GM04504 (cell line): ENCODE data around the gene RASA2.

ENCODE experiments used
- DNase-seq: peaks from one replicate; pipeline ENCODE4 v3.0.0-alpha.2; 2012; ENCODE audit warnings: low read depth

RASA2 gene

DNA sequence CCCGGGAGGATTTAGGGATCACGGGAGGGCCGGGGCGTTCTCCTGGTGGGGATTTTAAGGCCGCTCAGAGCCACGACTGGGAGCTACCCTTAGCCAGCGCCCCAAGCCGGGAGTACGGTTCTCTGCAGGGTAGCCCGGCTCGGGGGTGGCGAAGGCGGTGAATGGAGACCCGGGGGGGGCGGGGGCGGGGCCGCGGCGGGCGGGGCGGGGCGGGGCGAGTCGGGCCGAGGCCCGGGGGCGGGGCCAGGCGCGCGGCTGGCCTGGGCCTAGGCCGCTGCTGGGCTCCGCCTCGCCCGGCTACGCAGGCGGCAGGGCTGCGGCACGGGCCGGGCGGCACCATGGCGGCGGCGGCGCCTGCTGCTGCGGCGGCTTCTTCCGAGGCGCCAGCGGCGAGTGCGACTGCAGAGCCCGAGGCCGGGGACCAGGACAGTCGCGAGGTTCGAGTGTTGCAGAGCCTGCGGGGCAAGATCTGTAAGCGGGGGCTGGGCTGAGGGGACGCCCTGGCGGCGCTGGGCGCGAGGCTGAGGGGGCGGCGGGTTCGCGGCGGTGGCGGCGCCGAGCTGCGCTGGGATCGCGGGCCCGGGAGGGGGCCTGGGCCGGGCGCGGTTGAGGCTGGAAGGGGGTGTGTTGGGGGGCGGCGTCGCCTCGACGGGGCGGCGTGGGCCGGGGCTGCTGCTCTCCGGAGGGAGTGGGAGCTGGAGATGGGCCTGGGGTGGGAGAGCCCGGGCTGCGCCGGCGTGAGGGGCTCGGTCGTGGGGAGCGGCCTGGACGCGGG, at the start of gene RASA2:
Gene RASA2 (plus strand): TSS at position 282 of the 775 bp plus-strand sequence. CDS start 57 bp downstream, at position 339.
- peak; percentile 41 for DNase-seq

GRCh38 chr3:141439589-141439988, 47.2 kb upstream of the RASA2 start:
- DNase-seq = no peak

DNA sequence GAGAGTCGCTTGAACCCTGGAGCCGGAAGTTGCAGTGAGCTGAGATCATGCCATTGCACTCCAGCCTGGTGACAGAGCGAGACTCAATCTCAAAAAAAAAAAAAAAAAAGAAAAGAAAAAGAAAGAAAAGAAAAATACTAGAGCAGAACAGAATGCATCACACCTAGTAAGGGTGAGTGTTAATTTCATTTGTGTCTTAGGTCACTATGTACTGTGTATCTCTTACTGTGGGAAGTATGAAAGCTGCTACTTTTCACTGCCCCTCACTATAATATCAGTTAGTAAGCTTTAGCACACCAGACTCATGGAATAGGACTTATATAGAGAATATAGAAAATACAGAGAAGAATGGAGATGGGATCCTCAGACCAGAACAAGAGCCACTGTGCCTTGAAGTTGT, 45.9 kb upstream of the RASA2 start:
- DNase-seq = no peak

GRCh38 chr3:141441381-141442364, 45.2 kb upstream of the RASA2 start:
- DNase-seq = no peak

GRCh38 chr3:141442446-141442845, 44.4 kb upstream of the RASA2 start:
- no peak for DNase-seq

DNA sequence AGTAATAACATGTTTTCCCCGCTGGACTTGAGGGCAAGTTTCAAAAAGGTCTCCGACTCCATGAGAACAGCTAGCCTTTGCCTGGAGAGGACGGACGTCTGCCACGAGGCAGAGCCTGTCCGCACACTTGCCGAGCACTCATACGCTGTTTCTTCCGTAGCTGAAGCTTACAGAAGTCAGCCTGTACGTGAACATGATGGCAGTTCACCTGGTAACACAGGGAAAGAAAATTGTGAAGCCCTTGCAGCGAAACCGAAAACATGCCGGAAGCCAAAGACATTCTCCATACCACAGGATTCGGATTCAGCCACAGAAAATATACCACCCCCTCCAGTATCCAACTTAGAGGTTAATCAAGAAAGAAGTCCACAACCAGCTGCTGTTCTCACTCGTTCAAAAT, 43.9 kb upstream of the RASA2 start:
- no peak for DNase-seq

DNA sequence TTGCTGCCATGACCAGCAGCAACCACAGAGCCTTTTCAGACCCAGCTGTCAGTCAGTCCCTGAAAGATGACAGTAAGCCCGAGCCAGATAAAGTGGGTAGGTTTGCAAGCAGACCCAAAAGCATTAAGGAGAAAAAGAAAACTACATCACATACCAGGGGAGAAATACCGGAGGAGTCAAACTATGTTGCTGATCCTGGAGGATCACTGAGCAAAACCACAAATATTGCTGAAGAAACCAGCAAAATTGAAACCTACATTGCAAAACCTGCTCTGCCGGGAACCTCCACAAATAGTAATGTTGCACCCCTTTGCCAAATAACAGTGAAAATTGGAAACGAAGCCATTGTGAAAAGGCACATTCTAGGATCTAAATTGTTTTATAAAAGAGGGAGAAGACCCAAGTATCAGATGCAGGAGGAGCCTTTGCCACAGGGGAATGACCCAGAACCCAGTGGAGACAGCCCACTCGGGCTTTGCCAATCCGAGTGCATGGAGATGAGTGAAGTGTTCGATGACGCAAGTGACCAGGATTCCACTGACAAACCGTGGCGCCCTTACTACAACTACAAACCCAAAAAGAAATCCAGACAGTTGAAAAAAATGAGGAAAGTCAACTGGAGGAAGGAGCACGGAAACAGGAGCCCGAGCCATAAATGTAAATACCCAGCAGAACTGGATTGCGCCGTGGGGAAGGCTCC, 42.1 kb upstream of the RASA2 start:
- DNase-seq = no peak

DNA sequence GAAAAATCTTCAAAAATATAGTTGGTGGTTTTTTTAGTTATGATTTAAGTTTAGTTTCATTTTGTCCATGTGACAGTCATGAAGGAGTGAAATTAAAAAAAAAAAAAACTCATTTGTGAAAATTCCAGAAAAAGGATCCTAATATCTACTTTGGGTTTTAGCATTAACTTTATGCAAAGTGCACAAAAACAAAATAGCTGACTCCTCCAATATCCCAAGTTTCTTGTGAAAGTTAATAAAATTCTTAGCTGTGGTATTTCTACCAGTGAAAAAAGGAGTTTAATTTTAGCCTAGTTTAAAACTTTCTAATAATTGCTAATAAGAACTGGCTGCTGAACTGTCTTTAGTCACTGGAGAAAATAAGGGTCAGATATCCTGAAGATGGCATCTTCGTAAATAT, 40.8 kb upstream of the RASA2 start:
- no peak for DNase-seq

GRCh38 chr3:141446737-141447136, 40.1 kb upstream of the RASA2 start:
- no peak for DNase-seq

DNA sequence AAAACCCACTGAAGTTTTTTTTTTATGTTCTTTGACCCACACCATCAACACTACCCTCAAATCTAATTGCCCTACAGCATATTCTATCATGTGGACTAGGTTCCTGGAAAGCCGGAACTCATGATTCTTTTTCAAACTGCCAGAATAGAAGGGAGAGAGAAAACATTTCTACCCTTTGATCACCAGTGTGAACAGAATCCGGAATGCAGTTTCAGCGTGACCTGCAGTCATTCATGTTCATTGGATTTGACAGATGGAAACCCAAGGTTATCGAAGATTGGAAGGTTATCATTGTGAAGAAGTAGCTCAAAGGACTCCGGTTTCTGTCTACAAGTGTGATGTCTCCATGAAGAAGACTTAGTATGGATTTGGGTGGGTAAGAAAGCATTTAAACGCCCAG, 39.4 kb upstream of the RASA2 start:
- DNase-seq = no peak

GRCh38 chr3:141448606-141449220, 38.1 kb upstream of the RASA2 start:
- no peak for DNase-seq

- DNase-seq = no peak
These were observed 37.4 kb upstream of the RASA2 start for GRCh38 chr3:141449424-141449823.

DNA sequence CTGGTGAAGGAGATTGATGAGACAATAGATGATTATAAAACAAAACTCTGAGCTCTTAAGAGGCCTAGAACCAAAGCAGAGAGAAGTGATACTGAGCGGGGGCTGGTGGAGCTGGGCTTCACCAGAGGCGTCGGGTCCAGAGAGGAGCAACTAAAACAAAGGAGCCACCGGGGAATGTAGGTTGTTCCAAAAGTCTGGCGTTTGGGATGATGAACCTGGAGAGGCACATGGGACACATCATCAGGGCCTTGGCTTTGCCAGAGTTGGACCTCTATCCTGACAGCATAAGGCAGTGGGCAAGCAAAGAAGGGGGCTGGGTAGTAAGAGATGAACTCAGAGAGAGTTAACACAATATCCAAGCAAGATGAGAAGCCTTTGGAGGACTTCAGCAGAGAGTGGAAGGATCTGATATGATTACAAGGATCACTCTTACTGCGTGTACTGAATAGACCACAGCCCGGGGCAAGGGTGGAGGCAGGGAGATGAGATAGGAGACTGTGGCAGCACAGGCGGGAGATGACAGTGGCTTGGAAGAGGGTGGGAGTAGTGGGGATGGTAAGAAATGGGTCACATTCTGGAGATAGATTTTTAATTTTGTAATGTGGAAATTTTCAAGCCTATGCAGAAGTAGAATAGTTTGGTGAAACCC, 36.0 kb upstream of the RASA2 start:
- no peak for DNase-seq

GRCh38 chr3:141452045-141452444, 34.8 kb upstream of the RASA2 start:
- no peak for DNase-seq

DNA sequence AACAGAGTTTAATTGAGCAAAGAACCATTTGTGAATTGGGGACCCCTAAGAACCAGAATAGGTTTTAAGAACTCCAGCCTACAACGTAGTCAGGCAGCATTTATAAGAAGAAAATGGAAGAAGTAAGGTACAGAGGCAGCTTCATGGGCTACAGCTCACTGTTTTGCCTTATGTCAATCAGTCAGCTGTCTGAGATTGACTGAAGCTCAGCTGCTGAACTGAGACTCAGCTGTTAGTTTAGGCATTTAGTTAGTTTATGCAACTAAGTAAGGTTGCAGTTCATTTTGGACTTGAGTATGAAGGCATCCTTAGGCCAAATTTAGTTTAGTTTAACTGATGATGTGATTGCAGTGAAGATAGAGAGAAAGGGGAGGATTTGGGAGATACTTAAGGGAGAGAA, 34.1 kb upstream of the RASA2 start:
- DNase-seq = no peak

DNA sequence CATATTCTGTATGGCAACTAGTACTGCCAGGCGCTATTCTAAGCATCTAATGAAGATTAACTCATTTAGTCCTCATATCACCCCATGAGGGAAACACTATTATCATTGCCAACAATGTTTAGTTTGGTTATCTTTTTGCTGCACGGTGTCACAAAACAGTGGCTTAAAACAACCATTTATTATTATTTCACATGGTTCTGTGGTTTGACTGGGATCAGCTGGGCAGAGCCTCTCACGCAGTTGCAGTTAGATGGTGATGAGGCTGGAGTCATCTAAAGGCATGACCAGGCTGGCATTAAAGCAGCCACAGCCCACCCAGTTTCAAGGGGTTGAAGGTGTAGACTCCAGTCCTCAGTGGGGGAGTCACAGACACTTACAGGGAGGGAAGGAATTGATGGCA, 32.8 kb upstream of the RASA2 start:
- DNase-seq = no peak

- peak; percentile 65 for DNase-seq
These were observed 31.8 kb upstream of the RASA2 start for GRCh38 chr3:141454906-141455602.

GRCh38 chr3:141455603-141456300, 31.1 kb upstream of the RASA2 start:
- no peak for DNase-seq

DNA sequence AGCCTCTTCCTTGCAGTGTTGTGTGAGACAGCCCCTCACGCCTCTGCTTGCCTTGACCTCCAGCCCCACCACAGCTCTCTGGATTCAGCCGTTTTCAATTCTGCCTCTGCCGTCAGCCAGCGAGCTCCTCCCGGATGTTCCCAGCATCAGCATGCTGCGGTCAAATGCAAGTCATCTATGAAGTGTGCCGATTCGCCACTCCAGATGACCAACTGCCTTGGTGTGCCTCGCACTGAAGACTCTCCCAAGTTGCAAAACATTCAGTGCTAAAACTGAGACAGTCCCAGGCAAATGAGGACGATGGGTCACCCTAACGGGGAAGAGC, 30.6 kb upstream of the RASA2 start:
- peak; percentile 92 for DNase-seq

DNA sequence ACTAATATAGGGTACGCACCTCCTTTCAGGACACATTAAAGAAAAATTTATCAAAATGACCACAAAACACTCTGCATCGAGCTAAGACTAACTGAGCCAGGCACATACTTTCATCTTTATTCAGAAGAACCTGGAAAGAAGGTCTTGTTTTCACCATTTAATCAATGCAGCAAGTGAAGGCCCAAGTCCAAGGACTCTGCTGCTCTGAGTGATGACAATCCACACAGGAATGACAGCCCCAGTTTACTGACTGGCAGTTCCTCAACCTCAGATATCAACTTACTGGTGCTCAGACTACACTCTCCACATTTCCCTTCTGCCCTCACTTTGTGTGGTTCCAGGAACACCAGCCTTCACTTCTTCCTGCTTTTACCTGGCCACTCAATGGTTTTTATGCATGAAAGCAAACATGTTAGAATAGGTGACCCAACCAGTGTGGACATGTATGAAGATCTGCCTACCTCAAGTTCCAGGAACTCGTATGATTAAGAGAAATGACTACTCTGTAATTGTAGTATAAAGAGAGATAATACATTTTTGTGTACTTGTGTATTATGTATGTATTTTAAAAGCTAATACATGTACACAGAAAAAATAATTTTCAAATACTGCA, 29.1 kb upstream of the RASA2 start:
- no peak for DNase-seq
